ENCODE results near the gene METAP1D. TPM values are rescaled to one million over a fixed set of nuclear protein-coding genes. Genes with fewer than 3 reads are reported as not detected.

The METAP1D gene
- total and polyA plus RNA-seq, 4 donors: 3.3 to 7.1 (median 4.4) TPM

GRCh38 chr2:172098287-172098649 lies 98.5 kb downstream of the METAP1D start:
- Histone ChIP-seq H3K9me3 (ENCODE audit: control insufficient read depth in 4 of 4, low read length in 3 of 4) (peaks cover 0 to 2% (median 0%) of the 10 kb centered on the region in 4 donors), H3K27ac (ENCODE audit: low read depth in 1 of 2, low read length in 2 of 2) (no peak overlapping the region), H3K36me3 (ENCODE audit: control insufficient read depth in 4 of 4, insufficient read depth in 3 of 4, low read depth in 1 of 4, low read length in 3 of 4) (no peaks in the 10 kb centered on the region), H3K9ac (ENCODE audit: low read depth in 1 of 2, low read length in 2 of 2) (no peak overlapping the region), H3K4me1 (ENCODE audit: control insufficient read depth in 4 of 4, insufficient read depth in 4 of 4, low read length in 3 of 4) (peaks cover 19 to 50% (median 33%) of the 10 kb centered on the region in 4 donors), H3K4me3 (ENCODE audit: low read depth in 1 of 3, low read length in 3 of 3) (no peak overlapping the region), H3K27me3 (ENCODE audit: control insufficient read depth in 4 of 4, insufficient read depth in 4 of 4, low read length in 3 of 4) (peaks cover 15 to 24% (median 19%) of the 10 kb centered on the region in 4 donors)
- no peak for TF ChIP-seq NR2F2 (IDR thresholded peaks at IDR 0.05)
- TF ChIP-seq SP1 (IDR thresholded peaks at IDR 0.05): no peak
- no peak for TF ChIP-seq FOXA1 (IDR thresholded peaks at IDR 0.05)
- TF ChIP-seq ATF3 (IDR thresholded peaks at IDR 0.05): no peak
- no peak for TF ChIP-seq RAD21 (IDR thresholded peaks at IDR 0.05)
- no peak for TF ChIP-seq FOXA2 (IDR thresholded peaks at IDR 0.05)
- TF ChIP-seq CTCF (IDR thresholded peaks at IDR 0.05; ENCODE audit: low read depth, low read length, missing input control): no peak
- TF ChIP-seq TAF1 (conservative IDR thresholded peaks at IDR 0.05): no peak
- TF ChIP-seq HNF4G (IDR thresholded peaks at IDR 0.05): no peak
- no peak for TF ChIP-seq GABPA (IDR thresholded peaks at IDR 0.05 in 1 of 2, conservative IDR thresholded peaks at IDR 0.05 in 1 of 2)
- TF ChIP-seq JUND (IDR thresholded peaks at IDR 0.05): no peak
- TF ChIP-seq REST (IDR thresholded peaks at IDR 0.05): no peak
- no peak for TF ChIP-seq MAX (IDR thresholded peaks at IDR 0.05)
- no peak for TF ChIP-seq YY1 (IDR thresholded peaks at IDR 0.05)
- TF ChIP-seq RXRA (IDR thresholded peaks at IDR 0.05): no peak
- no peak for TF ChIP-seq ZBTB33 (IDR thresholded peaks at IDR 0.05)
- TF ChIP-seq EGR1 (IDR thresholded peaks at IDR 0.05; ENCODE audit: low read depth in 2 of 2): no peak
- TF ChIP-seq HNF4A (conservative IDR thresholded peaks at IDR 0.05): no peak
- WGBS: 31% methylated on average over 1 of the region's 1 CpG
- no peak for DNase-seq (ENCODE audit: low spot score)

All from liver (tissue), 9 donors.